K562 (cell line): Measurements from ENCODE around the gene SEC23B. TPM values are rescaled to one million over a fixed set of nuclear protein-coding genes. Genes with fewer than 3 reads are reported as not detected.
A peak's percentile ranks its signal among the peaks of the same experiment; 100 is the strongest.

Experiments used
- BACH1 ChIP-seq: fragments of 200-800 bp; sonication (Bioruptor generic); IDR thresholded peaks from 2 replicates; pipeline ENCODE4 v1.6.1; 2016; ENCODE audit warnings: missing genetic modification characterization, missing compliant biosample characterization
- CUX1 ChIP-seq: fragments of 200-800 bp; sonication (Bioruptor generic); IDR thresholded peaks from 2 replicates; pipeline ENCODE4 v1.6.1; 2016; ENCODE audit warnings: missing genetic modification characterization, missing compliant biosample characterization
- ELK1 ChIP-seq: sonication (generic); formaldehyde crosslinking; IDR thresholded peaks from 2 replicates; pipeline ENCODE4 v1.8.1; 2022; ENCODE audit warnings: missing genetic modification reagents
- HDAC8 ChIP-seq: fragments of 450-650 bp; IDR thresholded peaks from 2 replicates; pipeline ENCODE4 v1.6.1; 2016; ENCODE audit warnings: mild to moderate bottlenecking, missing genetic modification characterization, moderate library complexity, missing compliant biosample characterization
- HDGF ChIP-seq: fragments of 450-650 bp; IDR thresholded peaks from 2 replicates; pipeline ENCODE4 v1.6.1; 2016
- MAFK ChIP-seq: IDR thresholded peaks from 2 replicates; pipeline ENCODE4 v1.6.1; 2011; ENCODE audit warnings: low read length, improper control_type of control experiment
- MCM2 ChIP-seq: fragments of 450-650 bp; IDR thresholded peaks from 2 replicates; pipeline ENCODE4 v1.6.1; 2017; ENCODE audit warnings: low read depth, mild to moderate bottlenecking
- NCOA6 ChIP-seq: fragments of 450-650 bp; IDR thresholded peaks from 2 replicates; pipeline ENCODE4 v1.6.1; 2017; ENCODE audit warnings: mild to moderate bottlenecking
- SUPT5H ChIP-seq: fragments of 450-650 bp; IDR thresholded peaks from 2 replicates; pipeline ENCODE4 v1.6.1; 2016
- ZBTB40 ChIP-seq, 2 experiments: fragments of 450-650 bp in 1 of 2; sonication (generic) in 1 of 2; formaldehyde crosslinking in 1 of 2; IDR thresholded peaks; 2 replicates each; pipeline versions ENCODE4 v1.7.1 to v1.9.0; 2016 to 2022; ENCODE audit warnings: inconsistent platforms in 1 of 2, mild to moderate bottlenecking in 1 of 2, missing genetic modification reagents in 1 of 2
- ZNF511 ChIP-seq: sonication (generic); formaldehyde crosslinking; IDR thresholded peaks from 2 replicates; pipeline ENCODE4 v1.8.0; 2022; ENCODE audit warnings: mild to moderate bottlenecking, missing genetic modification reagents
- polyA plus RNA-seq, 8 experiments: library from polyadenylated mRNA; depleted of rRNA in 4 of 8; stranded (reverse) in 5 of 8; unstranded in 3 of 8; fragments of >200 nt; fragmentation: Nextera tagmentation in 2 of 8; fragmentation: Illumina TruSeq in 1 of 8; extraction: Ambion mirVana in 2 of 8; extraction: Trizol in 1 of 8; gene quantifications; 2 replicates each; pipeline versions ENCODE4 v1.2.1 to v1.2.3, GENCODE V29; 2011 to 2014; ENCODE audit warnings: inconsistent platforms in 1 of 8, missing spikeins in 1 of 8
- total RNA-seq, 7 experiments: library from RNA; depleted of rRNA in 6 of 7; stranded (reverse); fragments of >200 nt in 6 of 7; fragmentation: Illumina TruSeq in 2 of 7; extraction: Trizol in 2 of 7; gene quantifications; 2 replicates each; pipeline versions ENCODE4 v1.2.1 to v1.2.3, GENCODE V29; 2011 to 2021; ENCODE audit warnings: low replicate concordance in 1 of 7

The SEC23B gene
- total and polyA plus RNA-seq, 9 of the 15 experiments (the other 6 are each of a cell fraction or from before 2014, with no cell fraction given) = 31.7 to 70.2 (median 38.5) TPM

GRCh38 chr20:18566892-18567738, 59.4 kb downstream of the SEC23B start, which contains the start of gene SMIM26 (continued):
- TF ChIP-seq CUX1 (no peak), HDGF (no peak), HDAC8 (no peak), BACH1 (tag) (peak; percentile 41; the same call in 1 of the 2 replicates), MCM2 (no peak), SUPT5H (peak; percentile 75), NCOA6 (no peak), ZNF511 (CRISPR knock-in tag) (no peak), ELK1 (CRISPR knock-in tag) (no peak), MAFK (no peak), ZBTB40 (IDR thresholded peaks at IDR 0.05) (peak; percentile 97), ZBTB40 (CRISPR knock-in tag; IDR thresholded peaks at IDR 0.05) (no peak)
